BJ (cell line): ENCODE results near the gene HTATSF1. TPM values are rescaled to one million over a fixed set of nuclear protein-coding genes. Genes with fewer than 3 reads are reported as not detected.
A peak's percentile ranks its signal among the peaks of the same experiment; 100 is the strongest.

Experiments used
- CTCF ChIA-PET: fragments of 350-600 bp; formaldehyde crosslinking; extraction: SDS; loops from one replicate; lab custom pipeline; 2021; ENCODE audit warnings: antibody characterized with exemption, inconsistent platforms; lab: Yijun Ruan, JAX
- POLR2A ChIA-PET: fragments of 300-600 bp; sonication (Branson Sonifier 250); formaldehyde crosslinking; extraction: SDS; loops from one replicate; lab custom pipeline; 2021; ENCODE audit warnings: antibody characterized with exemption; lab: Charles Lee
- DNase-seq: peaks from one replicate; pipeline ENCODE4 v3.0.0-alpha.2; 2011; ENCODE audit warnings: low read depth
- H3K27me3 ChIP-seq: 2 replicates; pipeline ENCODE4 v1.6.0; 2011; ENCODE audit warnings: low read length; ENCODE audit not compliant: control insufficient read depth, insufficient read depth
- H3K36me3 ChIP-seq: 2 replicates; pipeline ENCODE4 v1.5.1; 2011; ENCODE audit warnings: low read length; ENCODE audit not compliant: control insufficient read depth, insufficient read depth
- H3K4me3 ChIP-seq: 2 replicates; pipeline ENCODE4 v1.5.1; 2011; ENCODE audit warnings: low read depth, mild to moderate bottlenecking, control low read depth, low read length
- CTCF ChIP-seq: IDR thresholded peaks from 2 replicates; pipeline ENCODE4 v1.5.1; 2011; ENCODE audit warnings: low read depth, mild to moderate bottlenecking, control low read depth, inconsistent platforms, low read length, moderate library complexity; ENCODE audit not compliant: insufficient read depth
- polyA plus RNA-seq: library from polyadenylated mRNA; depleted of rRNA; stranded (reverse); fragments of >200 nt; gene quantifications from 2 replicates; pipeline ENCODE4 v1.2.3, GENCODE V29; 2011

HTATSF1 gene
- polyA plus RNA-seq, 1 experiment: 0.28 TPM

GRCh38 chrX:136523770-136524169, 26.4 kb downstream of the HTATSF1 start:
- no peak for TF ChIP-seq CTCF
- DNase-seq: no peak
- Histone ChIP-seq H3K36me3 (no peaks in the 10 kb centered on the region), H3K4me3 (no peak overlapping the region), H3K27me3 (no peaks in the 10 kb centered on the region)
- ChIA-PET POLR2A (no interaction called here), CTCF (no interaction called here)

- CTCF ChIA-PET: no interaction called here
- no peak for TF ChIP-seq CTCF
- H3K4me3 ChIP-seq: no peak overlapping the region
- no peaks in the 10 kb centered on the region for H3K27me3 ChIP-seq
- POLR2A ChIA-PET: no interaction called here
- peak; percentile 14 for DNase-seq
- no peaks in the 10 kb centered on the region for H3K36me3 ChIP-seq
Measured at GRCh38 chrX:136525738-136526606, 28.6 kb downstream of the HTATSF1 start.

GRCh38 chrX:136528645-136529315, 31.4 kb downstream of the HTATSF1 start:
- POLR2A ChIA-PET: no interaction called here
- Histone ChIP-seq H3K4me3 (no peak overlapping the region), H3K27me3 (no peaks in the 10 kb centered on the region), H3K36me3 (no peaks in the 10 kb centered on the region)
- DNase-seq: no peak
- no peak for TF ChIP-seq CTCF
- CTCF ChIA-PET: no interaction called here

- Histone ChIP-seq H3K27me3 (no peaks in the 10 kb centered on the region), H3K4me3 (no peak overlapping the region), H3K36me3 (no peaks in the 10 kb centered on the region)
- TF ChIP-seq CTCF: no peak
- CTCF ChIA-PET: no interaction called here
- POLR2A ChIA-PET: no interaction called here
- no peak for DNase-seq
Measured at GRCh38 chrX:136529795-136530194, 32.4 kb downstream of the HTATSF1 start.

- H3K4me3 ChIP-seq: no peak within 1 kb of the TSS
- ChIA-PET POLR2A (no interaction called here), CTCF (no interaction called here)
- DNase-seq: no peak
- H3K36me3 ChIP-seq: no peaks in the 10 kb centered on the region
- TF ChIP-seq CTCF: no peak
- no peaks in the 10 kb centered on the region for H3K27me3 ChIP-seq
Measured at GRCh38 chrX:136531951-136532350, 34.6 kb downstream of the HTATSF1 start, which contains the start of gene VGLL1. Gene VGLL1 (plus strand): TSS chrX:136532215. CDS start chrX:136536021, 3,806 bp downstream.
